Neural cell (in vitro differentiated cells): ENCODE results near the gene DPF3. TPM values are rescaled to one million over a fixed set of nuclear protein-coding genes. Genes with fewer than 3 reads are reported as not detected.

Experiments used
- H2AFZ ChIP-seq: fragments of 200-600, 300-800 bp; sonication (generic), shearing (Covaris generic); 2 replicates; pipeline ENCODE4 v1.6.0; 2014; ENCODE audit warnings: low read depth, mild to moderate bottlenecking, antibody characterized with exemption, low read length, moderate library complexity
- H3F3A ChIP-seq: fragments of 200-600 bp; shearing (Covaris generic); 2 replicates; pipeline ENCODE4 v1.6.1; 2016; ENCODE audit warnings: mild to moderate bottlenecking, moderate library complexity, mixed read lengths, antibody characterized with exemption, low read length; ENCODE audit not compliant: insufficient read depth, poor library complexity, severe bottlenecking
- H3K27ac ChIP-seq: fragments of 200-600, 300-800 bp; sonication (generic), shearing (Covaris generic); 2 replicates; pipeline ENCODE4 v1.5.1; 2014; ENCODE audit warnings: mild to moderate bottlenecking, low read length, moderate library complexity
- H3K27me3 ChIP-seq: fragments of 300-800, 200-600 bp; sonication (generic), shearing (Covaris generic); 2 replicates; pipeline ENCODE4 v1.6.0; 2014; ENCODE audit warnings: mild to moderate bottlenecking, low read depth, low read length, moderate library complexity; ENCODE audit not compliant: insufficient read depth
- H3K36me3 ChIP-seq: fragments of 300-800, 200-600 bp; sonication (generic), shearing (Covaris generic); 2 replicates; pipeline ENCODE4 v1.5.1; 2014; ENCODE audit warnings: mild to moderate bottlenecking, antibody characterized with exemption, low read length, moderate library complexity; ENCODE audit not compliant: insufficient read depth
- H3K4me2 ChIP-seq: fragments of 300-800, 200-600 bp; sonication (generic), shearing (Covaris generic); 2 replicates; pipeline ENCODE4 v1.6.0; 2014; ENCODE audit warnings: mild to moderate bottlenecking, low read length
- H3K4me3 ChIP-seq: fragments of 300-800, 200-600 bp; sonication (generic), shearing (Covaris generic); 2 replicates; pipeline ENCODE4 v1.5.1; 2014; ENCODE audit warnings: mild to moderate bottlenecking, low read length, moderate library complexity
- H3K79me2 ChIP-seq: fragments of 200-600 bp; shearing (Covaris generic); replicated peaks from 2 replicates; pipeline ENCODE4 v1.6.0; 2014; ENCODE audit warnings: mild to moderate bottlenecking, low read length, moderate library complexity; ENCODE audit not compliant: insufficient read depth
- H3K9ac ChIP-seq: fragments of 300-800, 200-600 bp; sonication (generic), shearing (Covaris generic); 2 replicates; pipeline ENCODE4 v1.6.1; 2016; ENCODE audit warnings: mild to moderate bottlenecking, low read length, mixed read lengths
- H3K9me2 ChIP-seq: fragments of 200-600 bp; shearing (Covaris generic); 2 replicates; pipeline ENCODE4 v1.6.1; 2016; ENCODE audit warnings: mild to moderate bottlenecking, low read length, mixed read lengths; ENCODE audit not compliant: insufficient read depth
- H3K9me3 ChIP-seq: fragments of 200-600, 300-800 bp; sonication (generic), shearing (Covaris generic); 2 replicates; pipeline ENCODE4 v1.6.1; 2016; ENCODE audit warnings: mild to moderate bottlenecking, mixed run types, low read length, moderate library complexity, mixed read lengths
- H4K20me1 ChIP-seq: fragments of 200-600 bp; shearing (Covaris generic); 2 replicates; pipeline ENCODE4 v1.6.1; 2016; ENCODE audit warnings: mild to moderate bottlenecking, mixed run types; ENCODE audit not compliant: insufficient read depth
- EP300 ChIP-seq: fragments of 450-650 bp; conservative IDR thresholded peaks from 2 replicates; pipeline ENCODE4 v1.6.1; 2014; ENCODE audit warnings: antibody characterized with exemption, mild to moderate bottlenecking, moderate library complexity; ENCODE audit not compliant: poor library complexity, severe bottlenecking
- EZH2 ChIP-seq: fragments of 200-600, 300-800 bp; shearing (Covaris generic), sonication (generic); IDR thresholded peaks from 2 replicates; pipeline ENCODE4 v1.6.1; 2014; ENCODE audit warnings: antibody characterized with exemption, low read length, borderline replicate concordance, mild to moderate bottlenecking; ENCODE audit not compliant: insufficient read depth, poor library complexity, severe bottlenecking
- MXI1 ChIP-seq: fragments of 450-650 bp; conservative IDR thresholded peaks from 2 replicates; pipeline ENCODE4 v1.6.1; 2014; ENCODE audit warnings: antibody characterized with exemption, mild to moderate bottlenecking; ENCODE audit not compliant: poor library complexity, severe bottlenecking
- POLR2AphosphoS5 ChIP-seq: IDR thresholded peaks from 2 replicates; pipeline ENCODE4 v1.6.1; 2012
- RAD21 ChIP-seq: fragments of 450-650 bp; conservative IDR thresholded peaks from 2 replicates; pipeline ENCODE4 v1.6.1; 2014; ENCODE audit warnings: antibody characterized with exemption, mild to moderate bottlenecking, moderate library complexity
- SMC3 ChIP-seq: fragments of 450-650 bp; conservative IDR thresholded peaks from 2 replicates; pipeline ENCODE4 v1.6.1; 2014; ENCODE audit warnings: antibody characterized with exemption, mild to moderate bottlenecking, moderate library complexity; ENCODE audit not compliant: poor library complexity
- TAF1 ChIP-seq: IDR thresholded peaks from 2 replicates; pipeline ENCODE4 v1.6.1; 2012; ENCODE audit warnings: low read depth
- polyA plus RNA-seq: library from polyadenylated mRNA; depleted of rRNA; stranded (reverse); fragments of >200 nt; gene quantifications from 2 replicates; pipeline ENCODE4 v1.2.3, GENCODE V29; 2014
- TF ChIP-seq, protein P1 (sequence below): IDR thresholded peaks from 2 replicates; pipeline ENCODE4 v1.6.1; 2012; ENCODE audit warnings: borderline replicate concordance
- TF ChIP-seq, protein P2 (sequence below): fragments of 450-650 bp; IDR thresholded peaks from 2 replicates; pipeline ENCODE4 v1.5.1; 2014; ENCODE audit warnings: antibody characterized with exemption, mild to moderate bottlenecking, moderate library complexity; ENCODE audit not compliant: poor library complexity, severe bottlenecking

DPF3 gene
- polyA plus RNA-seq, 1 donor from 2014 or later: 2.9 TPM

DNA sequence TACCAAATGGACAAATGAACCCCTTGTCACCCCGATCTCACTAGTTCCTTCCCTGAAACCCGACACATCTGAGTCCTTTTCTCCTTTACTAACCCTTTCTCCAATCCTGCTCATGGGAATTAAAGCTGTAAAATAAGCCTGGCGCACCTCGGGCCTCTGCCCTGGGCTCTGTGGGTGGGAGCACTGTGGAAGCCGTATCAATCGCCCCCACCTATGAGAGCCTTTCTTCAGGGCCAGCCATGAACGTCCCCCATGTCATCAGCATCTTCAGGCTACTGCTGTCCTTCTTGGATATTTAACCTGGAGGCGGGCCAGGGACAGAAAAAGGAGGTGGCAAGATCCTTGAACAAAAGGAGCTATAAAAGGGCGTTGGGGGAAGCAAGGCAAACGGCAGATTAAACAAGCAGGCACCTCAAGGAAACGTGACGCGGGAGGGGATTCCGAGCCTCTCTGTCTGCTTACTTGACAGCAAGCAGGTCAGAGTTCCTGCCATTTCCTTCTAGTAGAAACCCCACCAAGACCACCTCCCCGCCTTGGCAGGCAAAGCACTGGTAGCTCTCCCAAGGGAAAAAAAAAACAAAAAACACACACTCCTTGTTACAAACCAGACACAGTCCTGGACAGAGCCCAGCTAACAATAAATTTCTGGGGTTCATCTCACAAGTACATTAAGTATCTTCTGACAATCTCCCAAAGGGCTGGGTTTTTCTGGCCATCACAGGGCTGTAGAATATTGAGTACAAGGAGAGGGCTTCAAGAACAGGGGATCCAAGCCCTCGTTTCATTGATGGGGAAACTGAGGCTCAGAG, 62.9 kb downstream of the DPF3 start:
- no peak overlapping the region for H3K4me2 ChIP-seq
- no peaks in the 10 kb centered on the region for H3K79me2 ChIP-seq
- no peaks in the 10 kb centered on the region for H3K9me2 ChIP-seq
- H3F3A ChIP-seq: no peaks in the 10 kb centered on the region
- H2AFZ ChIP-seq: no peak overlapping the region
- H4K20me1 ChIP-seq: no peaks in the 10 kb centered on the region
- no peaks in the 10 kb centered on the region for H3K36me3 ChIP-seq
- no peaks in the 10 kb centered on the region for H3K9me3 ChIP-seq
- no peak overlapping the region for H3K4me3 ChIP-seq
- no peaks in the 10 kb centered on the region for H3K27me3 ChIP-seq
- TF ChIP-seq TAF1 (no peak), POLR2AphosphoS5 (no peak), EZH2 (no peak), MXI1 (no peak)
- no peak overlapping the region for H3K27ac ChIP-seq
- no peak overlapping the region for H3K9ac ChIP-seq

DNA sequence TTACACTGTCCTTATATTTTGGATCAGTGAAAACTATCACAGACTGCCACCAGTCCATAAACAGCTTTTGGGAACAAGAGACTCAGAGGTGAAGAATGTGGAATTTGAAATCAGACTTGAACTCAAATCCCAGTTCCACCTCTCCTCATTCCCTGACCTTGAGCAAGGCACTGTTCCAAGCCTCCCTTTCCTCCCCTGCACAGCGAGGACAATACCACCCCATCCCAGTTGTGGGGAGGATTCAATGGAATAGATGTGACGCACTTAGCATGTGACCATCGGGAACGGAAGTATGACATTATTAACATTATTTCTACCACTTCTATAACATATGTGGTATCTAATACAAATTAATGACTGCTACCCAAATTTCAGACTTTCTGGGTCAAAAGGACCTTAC, 63.5 kb downstream of the DPF3 start:
- no peak overlapping the region for H3K27ac ChIP-seq
- no peak overlapping the region for H2AFZ ChIP-seq
- no peaks in the 10 kb centered on the region for H3K9me3 ChIP-seq
- no peaks in the 10 kb centered on the region for H3K9me2 ChIP-seq
- no peak overlapping the region for H3K4me3 ChIP-seq
- no peaks in the 10 kb centered on the region for H4K20me1 ChIP-seq
- H3F3A ChIP-seq: no peaks in the 10 kb centered on the region
- no peak for TF ChIP-seq RAD21
- TF ChIP-seq, protein P1, sequence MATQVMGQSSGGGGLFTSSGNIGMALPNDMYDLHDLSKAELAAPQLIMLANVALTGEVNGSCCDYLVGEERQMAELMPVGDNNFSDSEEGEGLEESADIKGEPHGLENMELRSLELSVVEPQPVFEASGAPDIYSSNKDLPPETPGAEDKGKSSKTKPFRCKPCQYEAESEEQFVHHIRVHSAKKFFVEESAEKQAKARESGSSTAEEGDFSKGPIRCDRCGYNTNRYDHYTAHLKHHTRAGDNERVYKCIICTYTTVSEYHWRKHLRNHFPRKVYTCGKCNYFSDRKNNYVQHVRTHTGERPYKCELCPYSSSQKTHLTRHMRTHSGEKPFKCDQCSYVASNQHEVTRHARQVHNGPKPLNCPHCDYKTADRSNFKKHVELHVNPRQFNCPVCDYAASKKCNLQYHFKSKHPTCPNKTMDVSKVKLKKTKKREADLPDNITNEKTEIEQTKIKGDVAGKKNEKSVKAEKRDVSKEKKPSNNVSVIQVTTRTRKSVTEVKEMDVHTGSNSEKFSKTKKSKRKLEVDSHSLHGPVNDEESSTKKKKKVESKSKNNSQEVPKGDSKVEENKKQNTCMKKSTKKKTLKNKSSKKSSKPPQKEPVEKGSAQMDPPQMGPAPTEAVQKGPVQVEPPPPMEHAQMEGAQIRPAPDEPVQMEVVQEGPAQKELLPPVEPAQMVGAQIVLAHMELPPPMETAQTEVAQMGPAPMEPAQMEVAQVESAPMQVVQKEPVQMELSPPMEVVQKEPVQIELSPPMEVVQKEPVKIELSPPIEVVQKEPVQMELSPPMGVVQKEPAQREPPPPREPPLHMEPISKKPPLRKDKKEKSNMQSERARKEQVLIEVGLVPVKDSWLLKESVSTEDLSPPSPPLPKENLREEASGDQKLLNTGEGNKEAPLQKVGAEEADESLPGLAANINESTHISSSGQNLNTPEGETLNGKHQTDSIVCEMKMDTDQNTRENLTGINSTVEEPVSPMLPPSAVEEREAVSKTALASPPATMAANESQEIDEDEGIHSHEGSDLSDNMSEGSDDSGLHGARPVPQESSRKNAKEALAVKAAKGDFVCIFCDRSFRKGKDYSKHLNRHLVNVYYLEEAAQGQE: no peak
- no peak for TF ChIP-seq EP300
- no peak for TF ChIP-seq POLR2AphosphoS5
- no peak for TF ChIP-seq EZH2
- TF ChIP-seq TAF1: no peak
- no peak for TF ChIP-seq MXI1
- no peak for TF ChIP-seq SMC3
- TF ChIP-seq, protein P2, sequence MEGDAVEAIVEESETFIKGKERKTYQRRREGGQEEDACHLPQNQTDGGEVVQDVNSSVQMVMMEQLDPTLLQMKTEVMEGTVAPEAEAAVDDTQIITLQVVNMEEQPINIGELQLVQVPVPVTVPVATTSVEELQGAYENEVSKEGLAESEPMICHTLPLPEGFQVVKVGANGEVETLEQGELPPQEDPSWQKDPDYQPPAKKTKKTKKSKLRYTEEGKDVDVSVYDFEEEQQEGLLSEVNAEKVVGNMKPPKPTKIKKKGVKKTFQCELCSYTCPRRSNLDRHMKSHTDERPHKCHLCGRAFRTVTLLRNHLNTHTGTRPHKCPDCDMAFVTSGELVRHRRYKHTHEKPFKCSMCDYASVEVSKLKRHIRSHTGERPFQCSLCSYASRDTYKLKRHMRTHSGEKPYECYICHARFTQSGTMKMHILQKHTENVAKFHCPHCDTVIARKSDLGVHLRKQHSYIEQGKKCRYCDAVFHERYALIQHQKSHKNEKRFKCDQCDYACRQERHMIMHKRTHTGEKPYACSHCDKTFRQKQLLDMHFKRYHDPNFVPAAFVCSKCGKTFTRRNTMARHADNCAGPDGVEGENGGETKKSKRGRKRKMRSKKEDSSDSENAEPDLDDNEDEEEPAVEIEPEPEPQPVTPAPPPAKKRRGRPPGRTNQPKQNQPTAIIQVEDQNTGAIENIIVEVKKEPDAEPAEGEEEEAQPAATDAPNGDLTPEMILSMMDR: no peak
- H3K27me3 ChIP-seq: no peaks in the 10 kb centered on the region
- H3K36me3 ChIP-seq: no peaks in the 10 kb centered on the region
- no peak overlapping the region for H3K4me2 ChIP-seq
- no peak overlapping the region for H3K9ac ChIP-seq
- no peaks in the 10 kb centered on the region for H3K79me2 ChIP-seq
